ENCODE results near the gene MED25. TPM values are rescaled to one million over a fixed set of nuclear protein-coding genes. Genes with fewer than 3 reads are reported as not detected.

The MED25 gene
- total and polyA plus RNA-seq, 2 experiments from 2014 or later, result 45.6 to 58.6 TPM

DNA sequence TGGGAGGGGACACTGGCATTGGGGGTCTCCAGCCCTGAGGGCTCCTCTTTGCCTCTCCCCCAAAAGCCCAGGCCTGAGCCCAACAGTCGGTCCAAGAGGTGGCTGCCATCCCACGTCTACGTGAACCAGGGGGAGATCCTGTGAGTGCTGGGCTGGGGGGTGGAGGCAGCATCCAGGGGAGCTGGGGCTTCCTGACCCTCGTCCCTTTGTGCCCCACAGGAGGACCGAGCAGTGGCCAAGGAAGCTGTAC, 39.7 kb downstream of the MED25 start (continued):
- TF ChIP-seq, protein P1, sequence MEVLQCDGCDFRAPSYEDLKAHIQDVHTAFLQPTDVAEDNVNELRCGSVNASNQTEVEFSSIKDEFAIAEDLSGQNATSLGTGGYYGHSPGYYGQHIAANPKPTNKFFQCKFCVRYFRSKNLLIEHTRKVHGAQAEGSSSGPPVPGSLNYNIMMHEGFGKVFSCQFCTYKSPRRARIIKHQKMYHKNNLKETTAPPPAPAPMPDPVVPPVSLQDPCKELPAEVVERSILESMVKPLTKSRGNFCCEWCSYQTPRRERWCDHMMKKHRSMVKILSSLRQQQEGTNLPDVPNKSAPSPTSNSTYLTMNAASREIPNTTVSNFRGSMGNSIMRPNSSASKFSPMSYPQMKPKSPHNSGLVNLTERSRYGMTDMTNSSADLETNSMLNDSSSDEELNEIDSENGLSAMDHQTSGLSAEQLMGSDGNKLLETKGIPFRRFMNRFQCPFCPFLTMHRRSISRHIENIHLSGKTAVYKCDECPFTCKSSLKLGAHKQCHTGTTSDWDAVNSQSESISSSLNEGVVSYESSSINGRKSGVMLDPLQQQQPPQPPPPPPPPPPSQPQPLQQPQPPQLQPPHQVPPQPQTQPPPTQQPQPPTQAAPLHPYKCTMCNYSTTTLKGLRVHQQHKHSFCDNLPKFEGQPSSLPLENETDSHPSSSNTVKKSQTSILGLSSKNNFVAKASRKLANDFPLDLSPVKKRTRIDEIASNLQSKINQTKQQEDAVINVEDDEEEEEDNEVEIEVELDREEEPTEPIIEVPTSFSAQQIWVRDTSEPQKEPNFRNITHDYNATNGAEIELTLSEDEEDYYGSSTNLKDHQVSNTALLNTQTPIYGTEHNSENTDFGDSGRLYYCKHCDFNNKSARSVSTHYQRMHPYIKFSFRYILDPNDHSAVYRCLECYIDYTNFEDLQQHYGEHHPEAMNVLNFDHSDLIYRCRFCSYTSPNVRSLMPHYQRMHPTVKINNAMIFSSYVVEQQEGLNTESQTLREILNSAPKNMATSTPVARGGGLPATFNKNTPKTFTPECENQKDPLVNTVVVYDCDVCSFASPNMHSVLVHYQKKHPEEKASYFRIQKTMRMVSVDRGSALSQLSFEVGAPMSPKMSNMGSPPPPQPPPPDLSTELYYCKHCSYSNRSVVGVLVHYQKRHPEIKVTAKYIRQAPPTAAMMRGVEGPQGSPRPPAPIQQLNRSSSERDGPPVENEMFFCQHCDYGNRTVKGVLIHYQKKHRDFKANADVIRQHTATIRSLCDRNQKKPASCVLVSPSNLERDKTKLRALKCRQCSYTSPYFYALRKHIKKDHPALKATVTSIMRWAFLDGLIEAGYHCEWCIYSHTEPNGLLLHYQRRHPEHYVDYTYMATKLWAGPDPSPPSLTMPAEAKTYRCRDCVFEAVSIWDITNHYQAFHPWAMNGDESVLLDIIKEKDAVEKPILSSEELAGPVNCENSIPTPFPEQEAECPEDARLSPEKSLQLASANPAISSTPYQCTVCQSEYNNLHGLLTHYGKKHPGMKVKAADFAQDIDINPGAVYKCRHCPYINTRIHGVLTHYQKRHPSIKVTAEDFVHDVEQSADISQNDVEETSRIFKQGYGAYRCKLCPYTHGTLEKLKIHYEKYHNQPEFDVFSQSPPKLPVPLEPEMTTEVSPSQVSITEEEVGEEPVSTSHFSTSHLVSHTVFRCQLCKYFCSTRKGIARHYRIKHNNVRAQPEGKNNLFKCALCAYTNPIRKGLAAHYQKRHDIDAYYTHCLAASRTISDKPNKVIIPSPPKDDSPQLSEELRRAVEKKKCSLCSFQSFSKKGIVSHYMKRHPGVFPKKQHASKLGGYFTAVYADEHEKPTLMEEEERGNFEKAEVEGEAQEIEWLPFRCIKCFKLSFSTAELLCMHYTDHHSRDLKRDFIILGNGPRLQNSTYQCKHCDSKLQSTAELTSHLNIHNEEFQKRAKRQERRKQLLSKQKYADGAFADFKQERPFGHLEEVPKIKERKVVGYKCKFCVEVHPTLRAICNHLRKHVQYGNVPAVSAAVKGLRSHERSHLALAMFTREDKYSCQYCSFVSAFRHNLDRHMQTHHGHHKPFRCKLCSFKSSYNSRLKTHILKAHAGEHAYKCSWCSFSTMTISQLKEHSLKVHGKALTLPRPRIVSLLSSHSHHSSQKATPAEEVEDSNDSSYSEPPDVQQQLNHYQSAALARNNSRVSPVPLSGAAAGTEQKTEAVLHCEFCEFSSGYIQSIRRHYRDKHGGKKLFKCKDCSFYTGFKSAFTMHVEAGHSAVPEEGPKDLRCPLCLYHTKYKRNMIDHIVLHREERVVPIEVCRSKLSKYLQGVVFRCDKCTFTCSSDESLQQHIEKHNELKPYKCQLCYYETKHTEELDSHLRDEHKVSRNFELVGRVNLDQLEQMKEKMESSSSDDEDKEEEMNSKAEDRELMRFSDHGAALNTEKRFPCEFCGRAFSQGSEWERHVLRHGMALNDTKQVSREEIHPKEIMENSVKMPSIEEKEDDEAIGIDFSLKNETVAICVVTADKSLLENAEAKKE (CRISPR knock-in tag; IDR thresholded peaks at IDR 0.05), result no peak

DNA sequence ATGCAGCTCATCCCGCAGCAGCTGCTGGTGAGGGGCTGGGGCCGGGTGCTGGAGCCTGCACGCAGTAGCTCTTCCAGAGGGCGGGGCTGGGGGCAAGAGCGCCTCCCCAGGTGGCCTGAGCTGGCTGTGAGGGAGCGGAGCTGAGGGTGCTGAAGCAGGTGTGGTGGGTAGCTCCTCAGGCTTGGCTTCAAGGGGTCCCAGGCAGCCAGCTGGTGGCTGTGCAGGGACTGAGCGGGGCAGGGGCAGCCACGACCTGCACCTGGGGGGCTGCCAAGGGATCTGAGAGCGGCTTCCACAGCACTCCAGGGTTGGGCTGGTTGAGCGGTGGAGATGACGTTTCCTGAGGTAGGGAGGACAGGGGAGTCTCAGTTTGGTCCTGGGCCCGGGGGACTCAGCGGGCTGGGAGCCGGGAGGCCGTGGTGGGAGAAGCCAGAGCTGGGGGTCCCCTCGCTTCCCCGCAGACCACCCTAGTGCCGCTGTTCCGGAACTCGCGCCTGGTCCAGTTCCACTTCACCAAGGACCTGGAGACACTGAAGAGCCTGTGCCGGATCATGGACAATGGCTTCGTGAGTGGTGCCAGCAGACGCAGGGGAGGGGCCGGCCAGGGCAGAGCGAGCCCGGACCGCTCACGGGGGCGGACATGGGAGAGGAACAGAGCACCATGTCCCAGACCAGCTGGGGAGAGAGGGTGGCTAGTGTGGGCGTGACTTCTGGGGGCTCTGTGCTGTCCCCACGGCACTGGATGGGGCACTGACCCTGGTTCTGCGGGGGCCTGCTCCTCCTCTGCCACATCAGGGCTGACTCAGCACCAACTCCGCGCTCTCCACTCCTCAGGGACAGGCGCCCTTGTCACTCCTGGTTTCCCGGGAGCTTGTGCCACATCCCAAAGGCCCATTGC, 40.2 kb downstream of the MED25 start:
- no peak for ATAC-seq
- H3K36me3 Mint-ChIP-seq (ENCODE audit: low read depth), result peaks cover 68% of the 10 kb centered on the region
- peaks cover 14% of the 10 kb centered on the region for H3K4me1 Mint-ChIP-seq
- TF ChIP-seq ZNF114 (CRISPR knock-in tag; IDR thresholded peaks at IDR 0.05) (no peak), EZH2 (IDR thresholded peaks at IDR 0.05; ENCODE audit: low read depth, unreplicated experiment) (no peak), EZH2phosphoT487 (IDR thresholded peaks at IDR 0.05; ENCODE audit: unreplicated experiment) (no peak), CREB1 (CRISPR knock-in tag; IDR thresholded peaks at IDR 0.05; ENCODE audit: low read depth) (no peak)
- TF ChIP-seq, protein P2, sequence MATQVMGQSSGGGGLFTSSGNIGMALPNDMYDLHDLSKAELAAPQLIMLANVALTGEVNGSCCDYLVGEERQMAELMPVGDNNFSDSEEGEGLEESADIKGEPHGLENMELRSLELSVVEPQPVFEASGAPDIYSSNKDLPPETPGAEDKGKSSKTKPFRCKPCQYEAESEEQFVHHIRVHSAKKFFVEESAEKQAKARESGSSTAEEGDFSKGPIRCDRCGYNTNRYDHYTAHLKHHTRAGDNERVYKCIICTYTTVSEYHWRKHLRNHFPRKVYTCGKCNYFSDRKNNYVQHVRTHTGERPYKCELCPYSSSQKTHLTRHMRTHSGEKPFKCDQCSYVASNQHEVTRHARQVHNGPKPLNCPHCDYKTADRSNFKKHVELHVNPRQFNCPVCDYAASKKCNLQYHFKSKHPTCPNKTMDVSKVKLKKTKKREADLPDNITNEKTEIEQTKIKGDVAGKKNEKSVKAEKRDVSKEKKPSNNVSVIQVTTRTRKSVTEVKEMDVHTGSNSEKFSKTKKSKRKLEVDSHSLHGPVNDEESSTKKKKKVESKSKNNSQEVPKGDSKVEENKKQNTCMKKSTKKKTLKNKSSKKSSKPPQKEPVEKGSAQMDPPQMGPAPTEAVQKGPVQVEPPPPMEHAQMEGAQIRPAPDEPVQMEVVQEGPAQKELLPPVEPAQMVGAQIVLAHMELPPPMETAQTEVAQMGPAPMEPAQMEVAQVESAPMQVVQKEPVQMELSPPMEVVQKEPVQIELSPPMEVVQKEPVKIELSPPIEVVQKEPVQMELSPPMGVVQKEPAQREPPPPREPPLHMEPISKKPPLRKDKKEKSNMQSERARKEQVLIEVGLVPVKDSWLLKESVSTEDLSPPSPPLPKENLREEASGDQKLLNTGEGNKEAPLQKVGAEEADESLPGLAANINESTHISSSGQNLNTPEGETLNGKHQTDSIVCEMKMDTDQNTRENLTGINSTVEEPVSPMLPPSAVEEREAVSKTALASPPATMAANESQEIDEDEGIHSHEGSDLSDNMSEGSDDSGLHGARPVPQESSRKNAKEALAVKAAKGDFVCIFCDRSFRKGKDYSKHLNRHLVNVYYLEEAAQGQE (IDR thresholded peaks at IDR 0.05; ENCODE audit: unreplicated experiment), result no peak

More for the DNA sequence above, 40.2 kb downstream of the MED25 start:
- H3F3A ChIP-seq (replicated peaks; ENCODE audit: low read depth), result peaks cover 66% of the 10 kb centered on the region
- peaks cover 53% of the 10 kb centered on the region for H3K27me3 Mint-ChIP-seq (ENCODE audit: insufficient read depth, low read depth, poor library complexity)
- H3K9me3 Mint-ChIP-seq, result peaks cover 6% of the 10 kb centered on the region; the same call in 2 of the 3 replicates
- peaks cover 3% of the 10 kb centered on the region; the same call in 1 of the 2 replicates for H3K36me3 ChIP-seq (ENCODE audit: insufficient read depth)
- peaks cover 15% of the 10 kb centered on the region for H4K20me1 ChIP-seq (replicated peaks; ENCODE audit: insufficient read depth)
- H3K79me2 ChIP-seq (replicated peaks; ENCODE audit: insufficient read depth), result peaks cover 9% of the 10 kb centered on the region
- H3K27me3 ChIP-seq (ENCODE audit: insufficient read depth), result no peaks in the 10 kb centered on the region
- peak overlapping the region; percentile 19; the same call in 1 of the 2 replicates for H3K27ac ChIP-seq (ENCODE audit: low read depth)
- H3K4me1 ChIP-seq (ENCODE audit: insufficient read depth), result peaks cover 3% of the 10 kb centered on the region; the same call in 1 of the 2 replicates
- no peak overlapping the region for H3K27ac Mint-ChIP-seq
- H3K4me3 Mint-ChIP-seq, result peak overlapping the region; percentile 14; the same call in 2 of the 3 replicates
- H3K9me2 ChIP-seq (ENCODE audit: insufficient read depth), result no peaks in the 10 kb centered on the region
- DNase-seq (ENCODE audit: low spot score), result no peak
- H2AFZ ChIP-seq, result no peak overlapping the region
- H3K4me3 ChIP-seq, result no peak overlapping the region
- no peak overlapping the region for H3K4me2 ChIP-seq

Measured in GM23338 (cell line).